Type B pancreatic cell (in vitro differentiated cells): ENCODE results near the gene ARL10. TPM values are rescaled to one million over a fixed set of nuclear protein-coding genes. Genes with fewer than 3 reads are reported as not detected.
A peak's percentile ranks its signal among the peaks of the same experiment; 100 is the strongest.

ENCODE experiments used
- DNase-seq: peaks from one replicate; pipeline ENCODE4 v3.0.0; 2021; ENCODE audit warnings: mixed read lengths; ENCODE audit not compliant: unreplicated experiment; ENCODE audit errors: extremely low spot score
- H3K27ac Mint-ChIP-seq: 2 replicates; pipeline ENCODE4 v1.8.0; 2021; ENCODE audit warnings: mild to moderate bottlenecking, mixed read lengths
- H3K27me3 Mint-ChIP-seq: 2 replicates; pipeline ENCODE4 v1.8.0; 2021; ENCODE audit warnings: mixed read lengths
- H3K36me3 Mint-ChIP-seq: 2 replicates; pipeline ENCODE4 v1.8.0; 2021; ENCODE audit warnings: mixed read lengths
- H3K4me1 Mint-ChIP-seq: one replicate; pipeline ENCODE4 v1.8.0; 2021; ENCODE audit warnings: mixed read lengths; ENCODE audit not compliant: unreplicated experiment
- H3K4me3 Mint-ChIP-seq: 2 replicates; pipeline ENCODE4 v1.8.0; 2021; ENCODE audit warnings: mild to moderate bottlenecking, mixed read lengths
- H3K9me3 Mint-ChIP-seq: 2 replicates; pipeline ENCODE4 v1.8.0; 2021; ENCODE audit warnings: mixed read lengths
- total RNA-seq: library from RNA; stranded (reverse); gene quantifications from 2 replicates; pipeline ENCODE4 v1.2.1, GENCODE V29; 2021; ENCODE audit warnings: low replicate concordance
- TF ChIP-seq, protein P1 (sequence below): fragments of 200-600 bp; sonication (generic); conservative IDR thresholded peaks from 2 replicates; pipeline ENCODE4 v1.5.0; 2021; ENCODE audit warnings: antibody characterized with exemption, mild to moderate bottlenecking

ARL10 gene
- total RNA-seq, 1 donor from 2014 or later, result 23.4 TPM

GRCh38 chr5:176364765-176365350 lies 429 bp upstream of the ARL10 start:
- H3K36me3 Mint-ChIP-seq, result peaks cover 10% of the 10 kb centered on the region
- DNase-seq, result no peak
- TF ChIP-seq, protein P1, sequence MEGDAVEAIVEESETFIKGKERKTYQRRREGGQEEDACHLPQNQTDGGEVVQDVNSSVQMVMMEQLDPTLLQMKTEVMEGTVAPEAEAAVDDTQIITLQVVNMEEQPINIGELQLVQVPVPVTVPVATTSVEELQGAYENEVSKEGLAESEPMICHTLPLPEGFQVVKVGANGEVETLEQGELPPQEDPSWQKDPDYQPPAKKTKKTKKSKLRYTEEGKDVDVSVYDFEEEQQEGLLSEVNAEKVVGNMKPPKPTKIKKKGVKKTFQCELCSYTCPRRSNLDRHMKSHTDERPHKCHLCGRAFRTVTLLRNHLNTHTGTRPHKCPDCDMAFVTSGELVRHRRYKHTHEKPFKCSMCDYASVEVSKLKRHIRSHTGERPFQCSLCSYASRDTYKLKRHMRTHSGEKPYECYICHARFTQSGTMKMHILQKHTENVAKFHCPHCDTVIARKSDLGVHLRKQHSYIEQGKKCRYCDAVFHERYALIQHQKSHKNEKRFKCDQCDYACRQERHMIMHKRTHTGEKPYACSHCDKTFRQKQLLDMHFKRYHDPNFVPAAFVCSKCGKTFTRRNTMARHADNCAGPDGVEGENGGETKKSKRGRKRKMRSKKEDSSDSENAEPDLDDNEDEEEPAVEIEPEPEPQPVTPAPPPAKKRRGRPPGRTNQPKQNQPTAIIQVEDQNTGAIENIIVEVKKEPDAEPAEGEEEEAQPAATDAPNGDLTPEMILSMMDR, result no peak
- H3K27me3 Mint-ChIP-seq, result peaks cover 11% of the 10 kb centered on the region
- peak overlapping the region; percentile 78 for H3K4me3 Mint-ChIP-seq
- peaks cover 11% of the 10 kb centered on the region for H3K4me1 Mint-ChIP-seq
- no peak overlapping the region for H3K27ac Mint-ChIP-seq
- H3K9me3 Mint-ChIP-seq, result no peaks in the 10 kb centered on the region

DNA sequence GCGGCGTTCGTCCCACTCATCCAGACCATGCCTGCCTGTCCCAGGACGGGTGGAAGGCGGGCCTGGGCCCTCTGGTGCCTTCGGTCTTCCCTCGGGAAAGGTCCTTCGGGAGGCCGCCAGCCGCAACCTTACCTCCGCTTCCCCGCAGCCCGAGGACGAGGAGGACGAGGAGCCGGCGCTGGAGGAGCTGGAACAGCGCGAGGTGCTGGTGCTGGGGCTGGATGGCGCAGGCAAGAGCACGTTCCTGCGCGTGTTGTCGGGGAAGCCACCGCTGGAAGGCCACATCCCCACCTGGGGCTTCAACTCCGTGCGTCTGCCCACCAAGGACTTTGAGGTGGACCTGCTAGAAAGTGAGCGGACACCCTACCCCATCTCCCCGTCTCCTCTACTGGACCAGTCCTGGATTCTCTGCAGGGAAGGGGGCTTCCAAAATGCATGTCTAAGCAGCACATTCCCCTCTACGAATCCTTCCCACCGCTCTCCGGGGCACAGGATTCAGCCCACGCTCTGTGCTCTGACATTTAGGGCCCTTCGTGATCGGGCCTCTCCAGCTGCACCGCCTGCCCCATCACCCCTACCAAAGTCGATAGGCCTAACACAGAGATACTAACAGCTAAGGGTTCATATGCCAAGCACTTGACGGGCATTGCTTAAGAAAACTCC lies 1.1 kb downstream of the ARL10 start:
- Mint-ChIP-seq H3K27ac (no peak overlapping the region), H3K4me3 (peak overlapping the region; percentile 87), H3K4me1 (peaks cover 10% of the 10 kb centered on the region), H3K27me3 (peaks cover 11% of the 10 kb centered on the region), H3K9me3 (no peaks in the 10 kb centered on the region), H3K36me3 (peaks cover 13% of the 10 kb centered on the region)
- TF ChIP-seq, protein P1, result no peak
- DNase-seq, result no peak

GRCh38 chr5:176368726-176369125 lies 3.4 kb downstream of the ARL10 start:
- Mint-ChIP-seq H3K4me3 (no peak overlapping the region), H3K27ac (no peak overlapping the region)

DNA sequence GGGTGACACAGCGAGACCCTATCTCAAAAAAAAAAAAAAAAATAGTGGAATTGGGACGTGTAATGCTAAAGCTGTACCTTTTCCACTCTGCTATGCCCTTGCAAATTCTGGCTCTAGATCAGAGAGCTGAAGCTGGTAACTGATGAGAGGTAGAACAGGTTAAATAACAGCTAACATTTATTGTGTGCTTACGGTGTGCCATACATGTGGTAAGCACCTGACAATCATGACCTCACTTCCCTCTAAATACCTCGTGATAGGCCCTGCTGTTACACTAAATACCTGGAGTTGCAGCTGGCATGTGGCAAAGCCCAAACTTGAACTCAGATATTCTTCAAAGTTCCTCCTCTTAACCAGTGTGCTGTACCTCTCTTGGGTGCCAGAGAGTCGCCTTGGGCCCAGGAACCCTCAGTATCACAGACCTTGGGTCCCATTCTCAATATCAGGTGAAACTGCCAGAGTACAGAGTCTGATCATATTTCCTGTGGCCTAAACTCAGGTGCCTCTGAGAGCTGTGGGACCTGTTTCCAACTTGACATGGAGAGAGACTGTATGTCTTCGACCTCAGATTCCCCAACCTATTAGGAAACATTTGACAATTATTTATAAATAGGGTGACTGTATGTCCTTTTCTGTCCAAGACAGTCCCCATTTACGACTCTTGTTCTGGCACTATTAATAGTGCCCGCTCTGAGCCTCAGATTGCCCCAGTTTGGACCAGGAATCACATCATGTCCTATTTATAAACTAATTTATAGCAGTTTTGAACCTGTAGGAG lies 4.8 kb downstream of the ARL10 start:
- no peak overlapping the region for H3K27ac Mint-ChIP-seq
- no peak for DNase-seq
- TF ChIP-seq, protein P1, result no peak
- H3K9me3 Mint-ChIP-seq, result no peaks in the 10 kb centered on the region
- no peaks in the 10 kb centered on the region for H3K27me3 Mint-ChIP-seq
- no peak overlapping the region for H3K4me3 Mint-ChIP-seq
- H3K4me1 Mint-ChIP-seq, result peaks cover 5% of the 10 kb centered on the region
- H3K36me3 Mint-ChIP-seq, result peaks cover 13% of the 10 kb centered on the region

More at GRCh38 chr5:176368726-176369125, 3.4 kb downstream of the ARL10 start:
- Mint-ChIP-seq H3K27me3 (no peaks in the 10 kb centered on the region), H3K9me3 (no peaks in the 10 kb centered on the region), H3K36me3 (peaks cover 13% of the 10 kb centered on the region), H3K4me1 (peaks cover 5% of the 10 kb centered on the region)
- TF ChIP-seq, protein P1, result no peak
- no peak for DNase-seq

GRCh38 chr5:176371621-176372539 lies 6.6 kb downstream of the ARL10 start:
- DNase-seq, result no peak
- peaks cover 5% of the 10 kb centered on the region for H3K4me1 Mint-ChIP-seq
- TF ChIP-seq, protein P1, result no peak
- H3K27me3 Mint-ChIP-seq, result no peaks in the 10 kb centered on the region
- peaks cover 13% of the 10 kb centered on the region for H3K36me3 Mint-ChIP-seq
- H3K4me3 Mint-ChIP-seq, result no peak overlapping the region
- H3K27ac Mint-ChIP-seq, result no peak overlapping the region
- no peaks in the 10 kb centered on the region for H3K9me3 Mint-ChIP-seq
